ENCODE results near the gene LRP2.

LRP2 gene

DNA sequence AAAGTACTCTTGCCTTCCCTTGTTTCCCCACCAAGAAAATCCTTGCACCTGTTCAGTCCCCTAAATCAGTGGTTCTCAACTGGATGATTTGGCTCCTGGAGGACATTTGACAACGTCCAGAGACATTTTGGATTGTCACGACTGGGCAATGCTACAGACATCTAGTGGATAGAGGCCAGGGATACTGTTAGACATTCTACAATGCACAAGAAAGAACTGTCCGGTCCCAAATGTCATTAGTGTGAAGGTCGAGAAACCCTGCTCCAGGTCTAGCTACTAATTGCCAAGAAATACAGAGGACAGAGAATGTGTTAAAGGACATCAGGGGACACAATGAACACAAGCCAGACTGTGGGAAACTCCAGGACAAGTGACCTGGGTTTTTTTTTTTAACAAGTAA is 60.0 kb downstream of the LRP2 start:
- no peak for DNase-seq (ENCODE audit: low spot score)
- in situ Hi-C loops (cut with MboI; ENCODE audit: low pct_unique_long_range_greater_than_20kb, low sequenced_read_pairs, unreplicated experiment): no loop called here
- no peak for TF ChIP-seq CTCF (IDR thresholded peaks at IDR 0.05; ENCODE audit: extremely low read depth, insufficient read depth, missing control alignments)

DNA sequence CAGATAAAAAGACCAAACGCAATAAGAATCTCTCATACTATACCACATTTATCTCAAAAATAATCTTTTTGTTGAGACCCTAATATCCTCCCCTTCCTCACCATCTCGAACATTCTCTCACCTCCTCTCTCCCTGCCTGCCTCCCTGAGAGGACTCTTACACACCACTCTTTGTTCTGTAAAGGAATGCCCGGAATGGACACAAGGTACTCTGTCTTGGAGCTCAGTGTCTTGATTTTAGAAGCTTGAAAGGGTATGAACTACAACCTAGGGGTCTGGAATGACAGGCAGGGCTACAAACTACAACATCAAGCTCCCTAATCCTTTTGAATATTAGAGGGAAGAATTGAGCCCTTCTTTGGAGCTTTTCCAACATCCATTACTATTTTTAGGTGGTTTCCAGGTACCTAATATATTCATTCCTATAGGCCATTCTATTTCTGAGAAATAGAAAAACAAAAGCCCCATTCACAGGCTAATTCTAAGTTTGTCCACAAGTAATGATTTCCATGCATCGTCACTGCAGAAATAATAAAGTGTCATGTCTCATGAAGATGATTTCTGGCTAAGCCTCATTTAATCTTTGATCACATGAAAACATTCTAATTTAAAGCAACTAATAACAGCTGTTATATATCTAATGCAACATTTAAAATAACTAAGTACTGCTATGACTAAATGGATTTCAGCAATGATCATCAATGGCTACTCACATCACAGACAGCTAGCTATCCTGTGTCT is 60.6 kb downstream of the LRP2 start:
- no peak for TF ChIP-seq CTCF (IDR thresholded peaks at IDR 0.05; ENCODE audit: extremely low read depth, insufficient read depth, missing control alignments)
- no peak for DNase-seq (ENCODE audit: low spot score)
- in situ Hi-C loops (cut with MboI; ENCODE audit: low pct_unique_long_range_greater_than_20kb, low sequenced_read_pairs, unreplicated experiment): no loop called here

- no peak for DNase-seq (ENCODE audit: low spot score)
- in situ Hi-C loops (cut with MboI; ENCODE audit: low pct_unique_long_range_greater_than_20kb, low sequenced_read_pairs, unreplicated experiment): no loop called here
- no peak for TF ChIP-seq CTCF (IDR thresholded peaks at IDR 0.05; ENCODE audit: extremely low read depth, insufficient read depth, missing control alignments)
These were observed 61.5 kb downstream of the LRP2 start for GRCh38 chr2:169300636-169301530.

DNA sequence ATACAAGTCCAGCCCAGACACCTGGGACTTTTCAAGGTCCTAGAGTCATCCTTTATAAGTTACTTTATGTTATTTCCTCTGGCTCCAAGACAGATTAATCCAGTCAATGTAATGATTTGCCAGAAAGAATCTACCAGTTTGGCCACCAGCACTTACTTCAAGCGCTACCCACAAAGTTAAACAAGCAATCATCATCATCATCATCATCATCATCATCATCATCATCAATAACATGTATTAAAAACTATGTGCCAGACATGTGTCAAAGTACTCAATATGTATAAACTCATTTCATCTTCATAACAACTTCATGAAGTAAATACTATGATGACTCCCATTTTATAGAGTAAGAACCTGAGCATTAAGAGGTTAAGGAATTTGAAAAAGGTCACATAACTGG is 64.3 kb downstream of the LRP2 start:
- TF ChIP-seq CTCF (IDR thresholded peaks at IDR 0.05; ENCODE audit: extremely low read depth, insufficient read depth, missing control alignments): no peak
- in situ Hi-C loops (cut with MboI; ENCODE audit: low pct_unique_long_range_greater_than_20kb, low sequenced_read_pairs, unreplicated experiment): no loop called here
- no peak for DNase-seq (ENCODE audit: low spot score)

- in situ Hi-C loops (cut with MboI; ENCODE audit: low pct_unique_long_range_greater_than_20kb, low sequenced_read_pairs, unreplicated experiment): no loop called here
- TF ChIP-seq CTCF (IDR thresholded peaks at IDR 0.05; ENCODE audit: extremely low read depth, insufficient read depth, missing control alignments): no peak
- DNase-seq (ENCODE audit: low spot score): no peak
These were observed 68.2 kb downstream of the LRP2 start for GRCh38 chr2:169294001-169294675.

GRCh38 chr2:169291517-169291916 is 70.8 kb downstream of the LRP2 start:
- no peak for DNase-seq (ENCODE audit: low spot score)
- no peak for TF ChIP-seq CTCF (IDR thresholded peaks at IDR 0.05; ENCODE audit: extremely low read depth, insufficient read depth, missing control alignments)
- in situ Hi-C loops (cut with MboI; ENCODE audit: low pct_unique_long_range_greater_than_20kb, low sequenced_read_pairs, unreplicated experiment): no loop called here

All from GM13977 (cell line).